BLaER1 (cell line): ENCODE data around the gene DIP2C.
A peak's percentile ranks its signal among the peaks of the same experiment; 100 is the strongest.

Experiments used
- H3K27ac ChIP-seq: shearing (Covaris generic); formaldehyde crosslinking; 2 replicates; pipeline ENCODE4 v1.8.1; 2022
- H3K27me3 ChIP-seq: shearing (Covaris generic); formaldehyde crosslinking; 2 replicates; pipeline ENCODE4 v1.8.1; 2022
- H3K36me3 ChIP-seq: shearing (Covaris generic); formaldehyde crosslinking; 2 replicates; pipeline ENCODE4 v1.8.1; 2022
- H3K4me1 ChIP-seq: shearing (Covaris generic); formaldehyde crosslinking; 2 replicates; pipeline ENCODE4 v1.8.1; 2022
- H3K4me2 ChIP-seq: shearing (Covaris generic); formaldehyde crosslinking; 2 replicates; pipeline ENCODE4 v1.8.1; 2022
- H3K4me3 ChIP-seq: shearing (Covaris generic); formaldehyde crosslinking; 2 replicates; pipeline ENCODE4 v1.8.1; 2022
- H3K9ac ChIP-seq: shearing (Covaris generic); formaldehyde crosslinking; 2 replicates; pipeline ENCODE4 v1.8.1; 2022
- H3K9me3 ChIP-seq: shearing (Covaris generic); formaldehyde crosslinking; 2 replicates; pipeline ENCODE4 v1.8.1; 2022
- H4K20me1 ChIP-seq: shearing (Covaris generic); formaldehyde crosslinking; 2 replicates; pipeline ENCODE4 v1.8.1; 2022
- Cebpa-rat ChIP-seq: shearing (Covaris generic); IDR thresholded peaks from 2 replicates; pipeline ENCODE4 v1.8.1; 2022

The DIP2C gene

DNA sequence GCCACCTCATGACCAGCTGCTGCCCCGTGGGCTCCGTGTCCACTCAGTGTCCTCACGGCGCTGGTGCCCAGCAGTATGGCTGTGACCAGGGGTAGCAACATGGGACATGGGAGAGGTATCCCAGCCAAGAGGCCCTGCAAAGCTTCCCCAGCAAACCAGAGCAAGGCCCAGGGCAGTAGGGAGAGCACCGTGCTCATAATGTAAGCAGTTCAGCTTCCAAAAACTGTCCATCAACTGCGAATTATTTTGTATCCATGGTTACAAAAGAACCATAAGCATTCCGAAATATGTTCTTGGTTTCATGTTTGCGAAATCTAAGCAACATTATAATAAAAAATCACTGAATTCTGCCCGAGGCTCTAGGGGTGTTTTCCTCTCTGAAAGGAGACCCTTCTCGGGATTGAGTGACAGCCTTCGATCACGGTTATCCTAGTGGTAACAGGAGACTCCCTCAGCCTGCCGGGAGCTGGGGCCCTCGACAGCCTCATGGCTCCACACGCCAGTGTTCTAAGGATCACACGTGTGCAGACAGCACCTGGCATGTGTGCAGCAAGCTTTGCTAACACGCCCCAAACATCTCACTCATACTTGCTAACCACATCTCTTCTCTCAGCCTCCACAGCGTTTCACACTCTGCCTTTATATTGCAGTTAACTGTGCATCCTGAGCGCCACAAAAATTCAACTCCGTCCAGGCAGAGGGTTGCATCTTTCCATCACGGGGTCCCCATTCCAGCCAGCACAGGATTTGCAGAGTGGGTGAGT, 117.6 kb downstream of the DIP2C start:
- Histone ChIP-seq H4K20me1 (peaks cover 91% of the 10 kb centered on the region), H3K9me3 (peaks cover 37% of the 10 kb centered on the region), H3K4me2 (no peak overlapping the region), H3K9ac (no peak overlapping the region), H3K27me3 (no peaks in the 10 kb centered on the region), H3K4me3 (no peak overlapping the region), H3K36me3 (peaks cover 14% of the 10 kb centered on the region), H3K27ac (no peak overlapping the region), H3K4me1 (peaks cover 20% of the 10 kb centered on the region)
- TF ChIP-seq Cebpa-rat: no peak

DNA sequence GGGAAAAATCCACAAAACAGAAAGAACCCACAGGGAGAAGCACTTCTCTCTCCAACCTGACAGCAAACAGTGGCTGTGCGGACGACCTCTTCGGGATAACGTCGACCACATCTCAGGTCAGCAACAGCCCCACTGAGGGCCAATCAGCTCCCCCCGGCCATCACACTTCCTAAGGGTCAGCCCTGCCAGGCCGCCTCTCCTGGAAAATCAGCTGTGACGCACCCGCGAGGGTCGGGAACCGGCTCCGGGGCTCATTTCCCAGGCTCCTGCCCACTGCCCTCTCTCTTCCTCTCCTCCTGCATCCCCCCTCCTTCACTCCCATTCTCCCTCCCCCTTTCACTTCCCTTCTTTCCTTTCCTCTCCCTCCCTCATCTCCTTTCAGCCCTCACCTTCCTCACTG, 118.3 kb downstream of the DIP2C start:
- Histone ChIP-seq H3K9ac (no peak overlapping the region), H3K4me1 (peaks cover 20% of the 10 kb centered on the region), H3K36me3 (peaks cover 14% of the 10 kb centered on the region)

DNA sequence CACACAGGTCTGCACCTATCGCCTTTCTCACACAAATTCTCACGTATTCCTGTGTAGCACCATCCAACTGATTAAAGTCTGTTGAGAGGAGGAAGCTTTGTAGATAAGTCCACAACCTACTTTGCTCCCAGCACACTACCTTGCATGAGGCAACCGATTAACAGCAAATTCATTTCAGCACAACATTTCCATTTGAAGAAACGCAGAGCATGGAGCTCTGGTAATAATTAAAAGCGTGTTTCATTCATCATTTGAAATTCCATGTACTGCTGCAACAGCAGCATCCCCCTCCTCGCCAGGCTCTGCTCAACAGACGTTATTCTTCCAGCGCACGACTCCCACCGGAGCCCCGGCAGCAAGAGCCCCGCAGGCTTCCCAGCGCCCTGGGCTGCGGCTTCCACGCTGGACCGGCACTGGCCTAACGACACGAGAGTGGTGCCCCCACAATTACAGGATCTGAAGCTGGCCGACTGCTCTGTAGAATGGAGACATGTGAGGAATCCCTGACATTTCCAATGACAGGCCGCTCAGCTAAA, 118.8 kb downstream of the DIP2C start:
- Histone ChIP-seq H4K20me1 (peaks cover 88% of the 10 kb centered on the region), H3K4me3 (no peak overlapping the region), H3K27ac (no peak overlapping the region), H3K9me3 (peaks cover 48% of the 10 kb centered on the region), H3K4me2 (no peak overlapping the region), H3K9ac (no peak overlapping the region), H3K36me3 (peaks cover 14% of the 10 kb centered on the region), H3K27me3 (no peaks in the 10 kb centered on the region), H3K4me1 (peaks cover 17% of the 10 kb centered on the region)
- TF ChIP-seq Cebpa-rat: no peak

More for the DNA sequence above, 118.3 kb downstream of the DIP2C start:
- Histone ChIP-seq H3K4me2 (no peak overlapping the region), H3K27ac (no peak overlapping the region), H3K4me3 (no peak overlapping the region), H3K27me3 (no peaks in the 10 kb centered on the region), H3K9me3 (peaks cover 44% of the 10 kb centered on the region), H4K20me1 (peaks cover 91% of the 10 kb centered on the region)
- no peak for TF ChIP-seq Cebpa-rat

DNA sequence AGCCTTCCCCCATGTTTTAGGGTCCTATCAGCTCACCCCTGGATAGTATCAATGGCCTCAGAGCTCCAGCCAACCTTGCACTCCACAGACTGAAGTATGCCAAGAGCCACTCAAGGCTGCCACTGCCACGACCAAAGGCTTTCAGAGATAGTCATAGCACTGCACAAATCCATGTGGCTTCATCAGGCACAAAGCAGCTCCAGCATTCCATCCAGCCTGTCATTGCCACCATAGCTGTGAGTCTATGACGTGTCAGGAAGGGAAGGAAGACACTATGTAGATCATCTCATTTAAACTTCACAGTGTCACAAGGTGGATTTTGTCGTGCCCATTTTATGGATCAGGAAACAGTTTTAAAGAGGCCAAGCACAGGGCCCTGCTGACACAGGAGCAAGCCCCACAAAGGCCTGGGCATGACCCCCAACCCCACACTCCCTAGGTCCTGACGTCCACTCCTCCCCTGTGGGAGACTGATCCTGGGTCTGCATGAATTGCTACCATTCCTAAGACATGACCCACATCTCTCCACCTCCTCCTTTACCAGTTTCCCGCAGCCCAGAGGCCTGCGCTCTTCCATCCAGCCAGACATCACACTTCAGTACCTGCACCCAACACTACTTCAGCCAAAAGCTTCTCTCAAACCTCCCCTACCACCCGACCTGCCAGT, 119.4 kb downstream of the DIP2C start:
- Histone ChIP-seq H3K36me3 (peaks cover 14% of the 10 kb centered on the region), H3K4me2 (no peak overlapping the region), H3K9me3 (peaks cover 54% of the 10 kb centered on the region), H3K27ac (no peak overlapping the region), H3K27me3 (no peaks in the 10 kb centered on the region), H4K20me1 (peaks cover 82% of the 10 kb centered on the region), H3K4me1 (peaks cover 12% of the 10 kb centered on the region), H3K4me3 (no peak overlapping the region), H3K9ac (no peak overlapping the region)
- TF ChIP-seq Cebpa-rat: no peak

DNA sequence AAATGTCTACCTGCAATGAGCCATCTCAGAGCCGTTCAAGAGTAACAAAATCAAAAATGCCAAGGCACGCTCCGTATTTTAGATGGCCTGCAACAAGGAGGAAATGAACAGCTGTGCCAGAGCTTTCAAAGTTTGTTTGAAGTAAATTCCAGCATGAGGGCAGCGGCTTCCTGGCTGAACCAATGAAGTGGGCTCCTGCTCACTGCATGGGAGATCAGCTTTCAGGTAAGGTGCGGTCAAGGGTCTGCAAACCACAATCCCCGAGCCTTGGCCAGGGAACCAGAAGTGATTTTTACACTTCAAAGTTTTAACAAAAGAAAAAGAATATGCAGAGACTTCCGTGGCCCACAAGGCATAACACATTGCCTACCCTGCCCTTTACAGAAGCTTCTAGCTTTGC, 120.6 kb downstream of the DIP2C start:
- peaks cover 12% of the 10 kb centered on the region for H3K4me1 ChIP-seq
- H3K27me3 ChIP-seq: no peaks in the 10 kb centered on the region
- H3K36me3 ChIP-seq: peaks cover 26% of the 10 kb centered on the region
- no peak overlapping the region for H3K9ac ChIP-seq
- TF ChIP-seq Cebpa-rat: no peak
- H3K4me3 ChIP-seq: no peak overlapping the region
- H3K27ac ChIP-seq: no peak overlapping the region
- peaks cover 67% of the 10 kb centered on the region for H3K9me3 ChIP-seq
- peaks cover 69% of the 10 kb centered on the region for H4K20me1 ChIP-seq
- H3K4me2 ChIP-seq: no peak overlapping the region

DNA sequence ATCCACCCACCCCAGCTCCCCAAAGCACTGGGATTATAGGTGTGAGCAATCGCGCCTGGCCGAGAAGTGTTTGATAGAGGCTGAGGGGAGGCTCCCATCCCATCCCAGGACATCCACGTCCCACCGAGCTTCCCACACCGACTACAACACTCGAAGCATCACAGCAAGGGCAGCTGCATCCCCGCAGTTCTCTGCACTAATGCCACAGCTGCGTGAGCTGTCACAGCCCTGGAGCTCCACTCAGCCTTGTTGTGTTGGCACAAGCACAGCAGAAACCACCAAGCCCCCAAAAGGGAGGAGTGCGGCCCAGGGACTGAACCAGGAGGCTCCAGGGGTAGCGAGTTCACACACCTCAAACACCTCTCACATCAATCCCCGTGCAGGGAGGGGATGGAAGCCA, 121.6 kb downstream of the DIP2C start:
- no peaks in the 10 kb centered on the region for H3K27me3 ChIP-seq
- peaks cover 31% of the 10 kb centered on the region for H3K36me3 ChIP-seq
- H3K9me3 ChIP-seq: peaks cover 72% of the 10 kb centered on the region
- no peak for TF ChIP-seq Cebpa-rat
- no peak overlapping the region for H3K4me3 ChIP-seq
- H4K20me1 ChIP-seq: peaks cover 62% of the 10 kb centered on the region
- no peak overlapping the region for H3K9ac ChIP-seq
- H3K27ac ChIP-seq: no peak overlapping the region
- no peak overlapping the region for H3K4me2 ChIP-seq
- H3K4me1 ChIP-seq: peaks cover 20% of the 10 kb centered on the region

DNA sequence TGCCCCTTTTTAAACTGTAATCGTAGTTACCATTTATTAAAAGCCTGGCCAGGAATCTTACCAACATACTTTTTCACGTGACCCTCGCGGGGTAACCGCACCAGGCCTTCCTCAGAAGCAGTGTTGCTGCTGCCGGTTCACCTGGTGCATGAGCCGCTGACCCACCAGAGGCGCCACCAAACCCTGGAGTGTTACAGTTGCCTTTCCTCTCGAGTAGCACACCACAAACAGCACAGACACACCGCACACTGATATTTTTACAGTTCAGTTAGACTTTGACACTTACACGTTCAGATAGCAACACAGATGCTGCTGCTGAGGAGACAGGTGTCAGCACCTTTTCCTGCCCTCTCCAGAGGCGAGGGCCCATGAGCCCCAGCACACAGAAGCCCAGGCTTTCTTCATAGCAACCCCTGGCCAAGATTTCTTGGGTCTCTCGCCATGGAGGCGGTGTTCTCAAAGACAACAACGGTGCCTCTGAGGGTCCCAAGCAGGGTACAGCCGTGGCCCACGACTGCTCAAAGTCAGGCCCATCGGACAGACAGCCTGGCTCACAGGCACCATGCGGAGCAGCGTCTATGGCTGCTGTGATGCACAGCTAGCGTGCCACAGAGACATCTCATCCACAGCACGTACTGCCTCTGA, 123.1 kb downstream of the DIP2C start:
- peaks cover 63% of the 10 kb centered on the region for H3K9me3 ChIP-seq
- H3K4me1 ChIP-seq: peaks cover 36% of the 10 kb centered on the region
- no peak overlapping the region for H3K4me3 ChIP-seq
- H3K27me3 ChIP-seq: no peaks in the 10 kb centered on the region
- H3K4me2 ChIP-seq: peak overlapping the region; percentile 27
- peaks cover 62% of the 10 kb centered on the region for H4K20me1 ChIP-seq
- no peak overlapping the region for H3K9ac ChIP-seq
- peaks cover 31% of the 10 kb centered on the region for H3K36me3 ChIP-seq
- no peak for TF ChIP-seq Cebpa-rat
- H3K27ac ChIP-seq: no peak overlapping the region

DNA sequence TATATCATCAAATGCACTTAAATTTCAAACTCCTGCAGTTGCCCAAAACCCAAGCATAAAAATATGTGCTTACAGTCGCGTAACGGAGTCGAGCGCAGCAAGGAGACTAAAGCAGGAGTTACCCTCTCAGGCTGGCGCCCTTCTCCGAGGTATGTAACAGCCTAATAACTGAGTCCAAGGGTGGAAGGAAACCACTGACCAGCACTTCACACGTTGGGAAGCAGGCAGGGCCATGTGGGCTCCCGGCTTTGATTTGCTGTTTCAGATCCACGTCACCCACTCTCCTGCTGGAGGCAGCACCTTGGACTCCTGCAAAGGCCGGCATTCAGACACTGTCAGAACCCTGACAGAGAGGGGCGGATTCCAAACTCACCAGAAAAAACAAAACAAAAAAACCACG, 123.8 kb downstream of the DIP2C start:
- H3K27me3 ChIP-seq: no peaks in the 10 kb centered on the region
- peaks cover 62% of the 10 kb centered on the region for H4K20me1 ChIP-seq
- peaks cover 42% of the 10 kb centered on the region for H3K4me1 ChIP-seq
- no peak for TF ChIP-seq Cebpa-rat
- no peak overlapping the region for H3K9ac ChIP-seq
- H3K9me3 ChIP-seq: peaks cover 56% of the 10 kb centered on the region
- no peak overlapping the region for H3K4me2 ChIP-seq
- H3K27ac ChIP-seq: no peak overlapping the region
- H3K36me3 ChIP-seq: peaks cover 25% of the 10 kb centered on the region
- H3K4me3 ChIP-seq: no peak overlapping the region

DNA sequence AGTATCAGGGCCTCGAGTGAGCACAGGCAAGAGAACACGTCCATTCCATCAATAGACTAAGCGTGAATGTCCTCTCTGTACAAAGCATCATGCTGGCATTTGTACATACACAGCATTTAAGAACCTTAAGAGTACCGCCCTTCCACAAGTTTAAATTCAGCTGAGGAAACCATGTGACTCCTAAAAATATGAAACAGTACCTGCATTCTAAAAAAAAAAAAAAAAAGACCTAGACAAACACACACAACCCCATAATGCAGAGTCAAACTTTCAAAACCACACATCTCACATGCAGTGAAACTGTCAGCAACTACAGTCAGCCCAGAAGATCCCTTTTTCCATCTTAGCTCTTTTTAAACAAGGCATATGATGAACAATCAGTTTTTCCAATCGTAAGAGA, 124.3 kb downstream of the DIP2C start:
- no peak overlapping the region for H3K4me3 ChIP-seq
- H3K4me2 ChIP-seq: no peak overlapping the region
- TF ChIP-seq Cebpa-rat: no peak
- H3K27ac ChIP-seq: no peak overlapping the region
- H4K20me1 ChIP-seq: peaks cover 62% of the 10 kb centered on the region
- H3K36me3 ChIP-seq: peaks cover 23% of the 10 kb centered on the region
- no peak overlapping the region for H3K9ac ChIP-seq
- H3K9me3 ChIP-seq: peaks cover 50% of the 10 kb centered on the region
- H3K27me3 ChIP-seq: no peaks in the 10 kb centered on the region
- peaks cover 48% of the 10 kb centered on the region for H3K4me1 ChIP-seq

DNA sequence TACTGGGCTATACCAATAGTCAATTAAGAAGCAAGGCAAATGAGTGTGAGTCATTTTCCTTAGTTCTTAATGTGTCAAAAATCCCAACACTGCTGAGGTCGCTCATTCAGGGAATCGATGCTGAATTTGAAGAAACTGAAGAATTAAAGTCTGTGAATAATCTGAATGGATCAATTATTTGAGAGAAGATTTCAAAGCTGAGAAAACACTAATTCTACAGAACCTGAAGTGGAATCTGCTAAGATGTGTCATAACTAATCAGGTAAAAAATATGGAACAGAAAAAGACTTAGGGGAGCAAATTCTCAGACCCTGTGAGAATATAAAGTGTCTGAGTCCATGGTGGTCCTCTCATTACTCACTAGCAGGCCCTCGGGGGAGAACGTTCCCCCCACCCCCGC, 125.6 kb downstream of the DIP2C start:
- Histone ChIP-seq H3K27ac (no peak overlapping the region), H3K4me3 (no peak overlapping the region), H3K9me3 (peaks cover 40% of the 10 kb centered on the region), H4K20me1 (peaks cover 68% of the 10 kb centered on the region), H3K4me2 (no peak overlapping the region), H3K9ac (no peak overlapping the region), H3K36me3 (peaks cover 16% of the 10 kb centered on the region; the same call in 1 of the 2 replicates), H3K4me1 (peaks cover 60% of the 10 kb centered on the region), H3K27me3 (no peaks in the 10 kb centered on the region)
- no peak for TF ChIP-seq Cebpa-rat
